Body of pancreas (tissue), 4 donors: Measurements from ENCODE around the gene KDM4C. TPM values are rescaled to one million over a fixed set of nuclear protein-coding genes. Genes with fewer than 3 reads are reported as not detected.

ENCODE experiments used
- ATAC-seq: fragments of 150-250 bp; one replicate; pipeline ENCODE4 v1.9.1; 2016
- DNase-seq, 4 donors: peaks; one replicate each; pipeline ENCODE4 v3.0.0-alpha.2; 2019
- H3K27ac ChIP-seq, 4 donors: fragments of 200-600 bp; sonication (generic); 1 replicate in 3 of 4; 2 replicates in 1 of 4; pipeline versions ENCODE4 v1.5.1 to v1.6.1; 2016 to 2019; ENCODE audit warnings: mild to moderate bottlenecking in 1 of 4, mixed read lengths in 1 of 4, moderate library complexity in 1 of 4
- H3K27me3 ChIP-seq, 2 donors: fragments of 200-600 bp; sonication (generic); one replicate each; pipeline ENCODE4 v1.6.0; 2016; ENCODE audit warnings: mild to moderate bottlenecking in 1 of 2
- H3K36me3 ChIP-seq, 2 donors: fragments of 200-600 bp; sonication (generic); replicated peaks in 1 of 2; 2 replicates each; pipeline ENCODE4 v1.5.1; 2016; ENCODE audit warnings: low read depth in 2 of 2; ENCODE audit not compliant: insufficient read depth in 1 of 2
- H3K4me1 ChIP-seq: fragments of 200-600 bp; sonication (generic); one replicate; pipeline ENCODE4 v1.6.0; 2016
- H3K4me3 ChIP-seq, 2 donors: fragments of 200-600 bp; sonication (generic); 1 replicate in 1 of 2; 2 replicates in 1 of 2; pipeline ENCODE4 v1.5.1; 2016 to 2019
- H3K9me3 ChIP-seq, 3 donors: fragments of 200-600 bp; sonication (generic); 1 replicate in 2 of 3; 2 replicates in 1 of 3; pipeline ENCODE4 v1.5.1; 2016
- CTCF ChIP-seq, 7 experiments: fragments of 450-650 bp in 4 of 7; fragments of 200-600 bp in 3 of 7; sonication (generic) in 3 of 7; IDR thresholded peaks; one replicate each; pipeline ENCODE4 v1.5.1; 2016 to 2019; ENCODE audit warnings: antibody characterized with exemption in 7 of 7
- POLR2A ChIP-seq, 3 donors: fragments of 450-650 bp; IDR thresholded peaks; one replicate each; pipeline ENCODE4 v1.6.1; 2016; ENCODE audit warnings: antibody characterized with exemption in 3 of 3, mild to moderate bottlenecking in 2 of 3
- WGBS, 2 donors: methylation state at CpG; one replicate each; pipeline ENCODE4 v1.1.5; 2017; 5-methylcytosine and 5-hydroxymethylcytosine counted together
- intact Hi-C: fragments of 100-400 bp; cut with DNase I; formaldehyde crosslinking; loops from one replicate; pipeline ENCODE4 v1.15.1; 2023
- total RNA-seq, 2 donors: library from RNA; depleted of rRNA; stranded (reverse); fragments of >200 nt; gene quantifications; one replicate each; pipeline ENCODE4 v1.1.0, GENCODE V29; 2016

The KDM4C gene
- total RNA-seq, 2 donors from 2014 or later, result 40.5 to 48.5 TPM

DNA sequence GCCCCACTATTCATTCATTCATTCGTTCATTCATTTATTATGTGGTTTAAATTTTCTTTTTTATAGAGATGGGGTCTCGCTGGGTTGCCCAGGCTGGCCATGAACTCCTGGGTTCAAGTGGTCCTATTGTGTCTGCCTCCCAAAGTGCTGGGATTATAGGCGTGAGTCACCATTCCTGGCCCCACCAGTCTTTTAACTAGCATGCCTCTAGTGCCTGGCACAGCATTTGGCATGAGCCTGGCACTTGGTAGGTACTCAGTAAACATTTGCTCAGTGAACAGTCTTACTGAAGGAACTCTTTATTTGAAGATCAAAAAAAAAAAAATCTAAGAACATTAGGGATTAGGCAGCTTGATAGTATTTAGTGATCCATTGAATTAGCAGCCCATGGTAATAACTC lies 98.1 kb downstream of the KDM4C start:
- no peak overlapping the region for H3K27ac ChIP-seq
- H3K27me3 ChIP-seq, result no peaks in the 10 kb centered on the region
- H3K4me3 ChIP-seq, result no peak overlapping the region
- TF ChIP-seq CTCF (IDR thresholded peaks at IDR 0.05), result no peak
- TF ChIP-seq POLR2A (IDR thresholded peaks at IDR 0.05), result no peak
- peaks cover 0 to under 1% (median 0%) of the 10 kb centered on the region in 3 donors for H3K9me3 ChIP-seq
- ATAC-seq, result peak; percentile 64
- WGBS, 2 donors, result 73 to 77% methylated on average over 3 of the region's 3 CpGs
- intact Hi-C loops, result no loop called here
- peak; percentile 14 to 55 (median 42) for DNase-seq
- peaks cover 7% of the 10 kb centered on the region for H3K4me1 ChIP-seq
- H3K36me3 ChIP-seq, result no peaks in the 10 kb centered on the region

- Histone ChIP-seq H3K27ac (no peak overlapping the region), H3K36me3 (peaks cover 0 to 2% of the 10 kb centered on the region in 2 donors), H3K4me3 (no peak overlapping the region), H3K27me3 (no peaks in the 10 kb centered on the region), H3K4me1 (no peaks in the 10 kb centered on the region), H3K9me3 (peaks cover 0 to 5% (median 0%) of the 10 kb centered on the region in 3 donors)
- ATAC-seq, result no peak
- no peak for DNase-seq
- TF ChIP-seq POLR2A (IDR thresholded peaks at IDR 0.05), result no peak
- TF ChIP-seq CTCF (IDR thresholded peaks at IDR 0.05), result no peak
- intact Hi-C loops, result no loop called here
- WGBS, 2 donors, result 91 to 97% methylated on average over 1 of the region's 1 CpG
Observed at GRCh38 chr9:6864102-6864501, 106.3 kb downstream of the KDM4C start.

- no peak overlapping the region for H3K27ac ChIP-seq
- no peaks in the 10 kb centered on the region for H3K27me3 ChIP-seq
- ATAC-seq (no peak), DNase-seq (no peak)
- TF ChIP-seq POLR2A (IDR thresholded peaks at IDR 0.05), result no peak
- no peak for TF ChIP-seq CTCF (IDR thresholded peaks at IDR 0.05)
- H3K36me3 ChIP-seq, result peaks cover 0 to 2% of the 10 kb centered on the region in 2 donors
- peaks cover 11% of the 10 kb centered on the region for H3K4me1 ChIP-seq
- 81 to 93% methylated on average over 4 to 5 of the region's 5 CpGs for WGBS, 2 donors
- no peaks in the 10 kb centered on the region for H3K9me3 ChIP-seq
- intact Hi-C loops, result no loop called here
- no peak overlapping the region for H3K4me3 ChIP-seq
Observed at GRCh38 chr9:6869081-6869948, 111.5 kb downstream of the KDM4C start.

DNA sequence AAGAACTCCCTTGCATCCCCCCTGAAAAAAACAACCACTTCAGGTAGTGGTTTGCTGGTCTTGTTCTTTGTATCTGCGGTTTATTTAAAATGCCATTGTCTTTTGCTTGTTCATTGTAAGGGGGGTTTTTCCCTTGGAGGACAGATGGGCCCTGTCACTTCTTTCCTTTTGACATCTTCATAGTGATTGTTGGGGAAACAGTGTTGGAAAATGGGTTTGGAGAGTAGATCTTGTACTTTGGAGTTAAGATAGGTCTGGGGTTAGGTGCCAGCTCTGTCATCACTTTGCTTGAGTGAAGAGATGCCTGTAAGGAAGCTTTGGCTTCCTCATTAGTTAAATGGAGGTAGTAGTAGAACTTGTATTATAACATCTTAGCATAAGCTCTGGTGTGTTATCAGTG lies 112.4 kb downstream of the KDM4C start:
- Histone ChIP-seq H3K27ac (no peak overlapping the region), H3K4me3 (no peak overlapping the region), H3K36me3 (peaks cover 0 to 2% of the 10 kb centered on the region in 2 donors), H3K27me3 (no peaks in the 10 kb centered on the region), H3K9me3 (no peaks in the 10 kb centered on the region), H3K4me1 (peaks cover 11% of the 10 kb centered on the region)
- no peak for ATAC-seq
- WGBS, 2 donors, result 85 to 100% methylated on average over 1 of the region's 1 CpG
- no peak for TF ChIP-seq CTCF (IDR thresholded peaks at IDR 0.05)
- no peak for TF ChIP-seq POLR2A (IDR thresholded peaks at IDR 0.05)
- DNase-seq, result no peak
- intact Hi-C loops, result no loop called here
